Fibroblast of gingiva (primary cell): ENCODE measurements around the gene HOXA1.

ENCODE experiments used
- DNase-seq: peaks from one replicate; pipeline ENCODE4 v3.0.0-alpha.2; 2011; ENCODE audit warnings: low read depth

Gene HOXA1

GRCh38 chr7:27116962-27117886, 21.4 kb upstream of the HOXA1 start:
- DNase-seq = no peak

- no peak for DNase-seq
Measured at GRCh38 chr7:27116031-27116961, 20.5 kb upstream of the HOXA1 start.

- no peak for DNase-seq
Measured at GRCh38 chr7:27115221-27116026, 19.6 kb upstream of the HOXA1 start.

GRCh38 chr7:27114881-27115220, 19.1 kb upstream of the HOXA1 start:
- no peak for DNase-seq

DNA sequence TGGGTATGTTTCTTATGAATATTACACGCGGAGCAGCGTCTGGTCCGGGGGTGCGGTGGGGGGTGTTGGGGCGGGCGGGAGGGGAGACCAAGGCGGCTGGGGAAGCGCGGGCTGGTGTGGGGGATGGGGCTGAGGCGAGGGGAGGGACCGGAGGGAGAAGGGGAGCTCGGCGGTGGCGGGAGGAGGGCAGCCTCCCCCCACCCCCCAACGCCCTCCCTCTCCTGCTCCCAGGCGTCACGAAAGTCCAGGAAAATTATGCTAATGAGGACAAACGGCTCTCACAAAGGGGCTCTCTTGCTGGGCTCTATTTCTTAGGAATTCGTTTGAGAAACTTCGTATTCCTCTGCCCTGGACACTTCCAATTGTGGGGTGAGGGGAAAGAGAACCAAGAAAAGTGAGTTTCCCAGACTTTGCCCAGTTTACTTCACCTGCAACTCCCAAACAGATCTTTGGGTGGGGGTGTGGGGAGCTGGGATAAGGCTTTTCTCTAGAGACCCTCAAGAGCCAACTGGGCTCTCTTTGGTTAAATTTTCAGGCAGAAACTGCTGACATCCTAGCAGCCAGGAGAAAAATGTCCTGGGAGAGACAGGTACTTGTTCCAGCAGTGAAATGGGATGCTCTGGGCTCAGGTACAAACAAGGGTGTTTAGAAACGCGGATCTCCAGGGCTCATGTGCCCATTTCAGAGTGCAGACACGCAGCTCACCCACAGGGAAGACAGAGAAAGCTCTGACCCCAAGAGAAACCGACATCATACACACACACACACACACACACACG, 18.4 kb upstream of the HOXA1 start:
- no peak for DNase-seq

DNA sequence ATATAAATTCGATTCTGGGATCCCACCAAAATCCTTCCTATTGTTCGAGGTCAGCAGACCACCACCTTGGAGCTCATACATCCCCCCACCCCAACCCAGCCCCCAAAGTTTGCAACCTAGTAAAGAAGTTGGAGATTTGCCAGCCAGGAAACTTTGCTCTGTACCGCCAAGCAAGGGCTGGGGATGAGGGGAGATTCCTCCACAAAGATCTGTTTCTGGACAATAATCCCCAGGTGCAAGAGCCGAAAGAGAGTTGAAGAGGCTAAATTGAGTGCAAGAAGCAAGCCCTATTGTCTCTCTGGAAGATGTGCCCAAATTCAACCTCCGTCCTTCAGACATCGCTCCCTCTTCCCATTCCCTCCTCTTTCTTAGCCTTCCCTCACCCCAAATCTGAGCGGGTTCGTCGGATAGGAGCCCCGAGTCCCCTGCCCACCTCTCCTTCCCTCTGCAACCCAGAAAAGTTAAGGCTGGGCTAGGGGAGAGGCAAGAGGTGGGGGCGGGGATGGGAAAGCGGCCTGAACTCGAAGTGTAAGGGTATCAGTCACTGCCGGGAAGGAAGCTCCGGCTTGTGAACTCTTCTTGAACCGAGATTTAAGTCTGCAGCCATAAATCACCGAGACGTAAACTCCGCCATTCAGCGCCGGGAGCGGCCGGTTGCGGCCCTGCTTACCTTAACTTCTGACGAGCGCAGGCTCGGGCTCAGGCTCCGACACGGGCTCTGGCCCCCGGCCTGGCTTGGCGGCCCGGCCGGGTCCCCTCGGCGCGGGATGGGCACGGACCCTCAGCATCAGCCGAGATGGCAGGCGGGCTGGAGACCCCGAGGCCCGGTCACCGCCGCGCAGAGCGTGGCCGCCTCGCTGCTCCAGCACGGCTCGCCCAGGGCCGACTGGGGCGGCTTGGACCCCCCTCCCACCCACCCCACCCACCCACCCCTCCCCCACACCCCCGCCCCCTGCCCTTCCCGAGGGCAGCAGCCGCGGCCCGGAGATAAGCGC, 17.5 kb upstream of the HOXA1 start:
- DNase-seq = no peak

- DNase-seq = no peak
Measured at GRCh38 chr7:27112361-27112760, 16.6 kb upstream of the HOXA1 start.

DNA sequence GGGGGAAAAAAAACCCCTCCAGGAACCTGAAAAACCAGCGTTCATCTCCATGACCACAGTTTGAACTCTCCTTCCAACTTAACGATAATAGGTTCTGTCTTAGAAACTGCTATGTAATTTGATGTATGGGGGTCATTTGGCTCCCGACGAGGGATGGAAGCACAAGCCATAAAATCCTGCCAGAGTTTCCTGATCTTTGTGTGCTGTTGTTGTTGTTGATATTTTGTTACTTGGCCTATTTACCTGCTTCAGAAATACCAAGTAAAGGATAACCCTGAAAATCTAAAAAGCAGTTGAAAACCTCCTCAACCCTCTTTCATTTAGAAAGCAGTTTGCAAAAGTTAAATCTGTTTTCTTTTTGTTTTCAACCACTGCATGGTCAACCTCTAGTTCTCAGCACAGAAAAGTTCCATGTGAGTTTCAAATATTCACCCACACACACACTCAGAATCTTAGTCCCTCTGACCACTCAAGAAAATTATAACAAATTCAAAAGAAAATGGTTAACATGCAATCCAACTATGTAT, 16.0 kb upstream of the HOXA1 start:
- no peak for DNase-seq

- DNase-seq = no peak
Measured at GRCh38 chr7:27111042-27111750, 15.4 kb upstream of the HOXA1 start.

DNA sequence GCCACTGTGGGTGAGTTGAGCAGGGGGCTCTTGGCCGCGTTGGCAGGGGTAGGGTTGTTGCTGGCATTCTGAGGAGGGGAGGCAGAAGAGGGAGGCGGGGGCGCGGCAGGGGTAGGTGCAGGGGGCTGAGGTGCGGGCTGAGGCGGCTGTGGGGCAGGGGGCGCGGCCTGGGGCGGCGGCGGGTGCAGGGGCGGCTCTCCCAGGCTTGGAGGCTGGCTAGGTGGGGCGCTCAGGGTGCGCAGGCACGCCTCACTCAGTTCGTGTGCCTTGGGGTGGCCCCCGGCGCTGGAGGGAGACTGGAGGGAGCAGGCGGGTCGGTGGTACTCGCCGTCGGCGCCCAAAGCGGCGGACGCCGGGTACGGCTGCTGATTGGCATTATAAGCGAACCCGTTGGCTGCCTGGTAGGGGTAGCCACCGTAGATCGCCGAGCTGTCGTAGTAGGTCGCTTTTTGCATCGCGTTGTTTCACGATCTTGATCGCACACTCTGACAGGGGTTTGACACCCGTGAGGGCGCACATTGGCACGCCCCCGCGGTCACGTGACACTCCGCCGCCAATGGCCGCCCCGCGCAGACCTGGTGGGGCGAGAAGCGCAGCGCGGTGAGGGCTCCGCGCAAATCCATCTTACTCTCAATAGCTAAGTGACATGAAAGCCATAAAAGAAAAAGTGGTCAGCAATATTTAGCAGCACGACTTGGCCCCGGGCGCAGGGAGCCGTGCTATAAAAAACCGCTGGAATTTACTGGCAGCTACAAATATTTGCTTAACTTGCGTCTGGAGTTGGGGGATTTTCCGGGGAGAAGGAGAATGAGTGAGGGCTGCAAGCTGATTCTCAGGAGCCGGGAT, 14.6 kb upstream of the HOXA1 start:
- DNase-seq = no peak

DNA sequence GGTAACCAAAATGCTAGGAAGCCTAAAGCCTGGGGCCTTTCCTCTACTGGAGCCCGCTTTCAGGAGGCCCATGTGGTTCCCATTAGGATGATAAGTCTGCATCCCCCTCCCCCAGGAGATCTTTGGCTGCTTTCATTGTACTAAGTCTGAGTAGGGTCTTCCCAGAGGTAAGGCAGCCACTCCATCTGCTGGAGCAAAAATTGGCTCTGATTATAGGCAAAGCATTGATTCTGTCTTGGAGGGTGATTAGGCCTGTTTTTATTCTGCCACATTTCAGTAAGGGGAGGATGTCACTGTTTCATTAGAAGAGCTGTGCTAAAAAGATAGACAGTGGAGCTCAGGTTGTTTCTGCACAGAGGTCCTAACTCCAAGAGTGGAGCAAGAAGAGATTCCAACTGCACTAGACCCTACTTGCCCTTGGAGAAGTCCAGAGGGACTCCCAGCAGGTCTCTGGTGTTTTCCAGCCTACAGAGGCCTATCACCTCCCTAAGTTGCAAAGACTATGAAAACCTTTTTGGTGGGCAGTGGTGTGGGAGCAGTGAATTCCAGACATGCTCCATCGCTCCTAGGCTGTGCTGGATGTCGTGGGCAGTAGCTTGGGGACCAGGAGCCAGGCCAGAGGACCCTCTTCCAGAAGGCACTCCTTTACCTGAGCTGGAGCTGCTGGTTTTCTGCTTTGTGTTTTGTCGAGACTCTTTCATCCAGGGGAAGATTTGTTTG, 13.8 kb upstream of the HOXA1 start:
- no peak for DNase-seq

DNA sequence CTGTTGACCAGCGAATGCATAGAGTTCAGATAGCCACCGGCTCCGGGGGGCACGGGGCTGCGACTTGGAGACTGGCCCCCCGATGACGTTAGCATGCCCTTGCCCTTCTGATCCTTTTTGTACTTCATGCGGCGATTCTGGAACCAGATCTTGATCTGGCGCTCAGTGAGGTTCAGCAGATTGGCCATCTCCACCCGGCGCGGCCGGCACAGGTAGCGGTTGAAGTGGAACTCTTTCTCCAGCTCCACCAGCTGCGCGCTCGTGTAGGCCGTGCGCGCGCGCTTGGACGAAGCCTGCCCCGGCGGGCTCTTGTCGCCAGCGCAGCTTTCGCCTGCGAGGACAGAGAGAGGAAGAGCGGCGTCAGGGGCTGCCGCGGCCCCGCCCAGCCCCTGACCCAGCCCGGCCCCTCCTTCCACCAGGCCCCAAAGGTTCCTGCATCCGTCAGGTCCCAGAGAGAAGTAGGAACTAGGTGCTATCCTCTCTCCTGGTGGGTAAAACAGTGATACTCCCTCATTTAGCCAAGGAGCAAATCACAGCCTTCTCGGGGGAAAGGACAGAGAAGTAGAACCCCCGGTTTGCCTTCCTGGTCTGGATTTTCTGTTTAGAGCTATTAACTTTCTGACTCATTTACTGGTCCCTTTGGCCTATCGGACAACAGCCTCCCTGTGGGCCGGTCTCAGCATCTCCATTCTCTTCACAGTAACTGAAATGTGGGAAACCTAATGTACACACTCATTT, 12.8 kb upstream of the HOXA1 start:
- DNase-seq = no peak

GRCh38 chr7:27107391-27108381, 11.9 kb upstream of the HOXA1 start:
- no peak for DNase-seq

- no peak for DNase-seq
Measured at GRCh38 chr7:27106901-27107240, 11.1 kb upstream of the HOXA1 start.

DNA sequence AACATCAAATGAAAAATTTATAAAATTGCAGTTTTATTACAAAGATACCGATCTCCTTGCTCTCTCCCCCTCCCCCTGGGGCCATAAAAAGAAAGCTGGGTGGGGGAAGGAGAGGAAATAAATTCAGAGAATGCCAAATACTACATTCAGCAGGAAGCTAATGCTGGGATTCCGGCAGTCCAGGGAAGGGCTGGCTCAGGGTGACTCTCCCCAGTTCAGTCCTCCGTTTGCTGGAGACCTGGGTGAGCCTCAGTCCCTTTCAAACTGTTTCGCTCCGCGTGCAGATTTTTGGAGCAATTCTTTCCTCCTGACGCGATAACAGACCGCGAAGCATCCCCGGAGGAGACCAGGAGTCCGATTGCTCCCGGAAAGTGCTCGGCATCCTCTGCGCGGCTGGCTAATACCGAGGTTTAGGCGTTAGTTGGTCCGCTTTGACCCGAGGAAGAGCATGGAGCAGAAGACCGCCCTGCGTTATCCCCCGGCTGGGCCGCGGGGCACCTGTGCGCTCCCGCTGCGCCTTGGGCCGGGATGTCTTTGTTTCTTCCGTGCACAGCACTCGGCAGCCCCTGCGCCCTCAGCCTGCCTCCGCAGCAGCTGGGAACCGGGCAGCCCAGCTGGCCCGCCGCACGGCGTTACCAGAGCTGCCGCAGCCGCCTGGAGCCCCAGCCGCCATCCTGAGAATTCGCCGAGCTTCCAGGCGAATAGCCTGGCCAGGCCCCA, 10.5 kb upstream of the HOXA1 start:
- DNase-seq = no peak
